GM19324 (cell line): Measurements from ENCODE around the gene WDR93.

Experiments used
- ATAC-seq: cut with Tn5 transposase; IDR thresholded peaks from one replicate; pipeline ENCODE4 v1.9.1; 2021; ENCODE audit warnings: mild to moderate bottlenecking, moderate library complexity; ENCODE audit not compliant: unreplicated experiment, low FRiP score

WDR93 gene

DNA sequence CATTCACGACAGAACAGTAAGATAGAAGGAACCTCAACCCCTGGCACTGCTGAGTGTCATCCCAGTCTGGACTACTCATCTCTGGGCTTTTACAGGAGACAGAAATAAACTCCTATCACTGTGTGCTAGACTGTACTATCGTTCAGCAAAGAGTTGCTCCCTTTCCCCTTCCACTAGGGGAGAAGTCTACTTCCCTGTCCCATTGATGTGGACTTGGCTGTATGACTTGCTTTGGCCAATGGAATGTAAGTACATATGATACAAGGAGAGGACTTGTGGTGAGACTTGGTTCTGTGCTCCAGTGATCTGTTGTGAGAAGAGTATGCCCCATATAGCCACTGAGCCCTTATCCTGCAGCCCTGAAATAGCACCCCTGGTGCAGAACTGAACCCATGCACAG, 30.1 kb upstream of the WDR93 start:
- ATAC-seq = no peak

DNA sequence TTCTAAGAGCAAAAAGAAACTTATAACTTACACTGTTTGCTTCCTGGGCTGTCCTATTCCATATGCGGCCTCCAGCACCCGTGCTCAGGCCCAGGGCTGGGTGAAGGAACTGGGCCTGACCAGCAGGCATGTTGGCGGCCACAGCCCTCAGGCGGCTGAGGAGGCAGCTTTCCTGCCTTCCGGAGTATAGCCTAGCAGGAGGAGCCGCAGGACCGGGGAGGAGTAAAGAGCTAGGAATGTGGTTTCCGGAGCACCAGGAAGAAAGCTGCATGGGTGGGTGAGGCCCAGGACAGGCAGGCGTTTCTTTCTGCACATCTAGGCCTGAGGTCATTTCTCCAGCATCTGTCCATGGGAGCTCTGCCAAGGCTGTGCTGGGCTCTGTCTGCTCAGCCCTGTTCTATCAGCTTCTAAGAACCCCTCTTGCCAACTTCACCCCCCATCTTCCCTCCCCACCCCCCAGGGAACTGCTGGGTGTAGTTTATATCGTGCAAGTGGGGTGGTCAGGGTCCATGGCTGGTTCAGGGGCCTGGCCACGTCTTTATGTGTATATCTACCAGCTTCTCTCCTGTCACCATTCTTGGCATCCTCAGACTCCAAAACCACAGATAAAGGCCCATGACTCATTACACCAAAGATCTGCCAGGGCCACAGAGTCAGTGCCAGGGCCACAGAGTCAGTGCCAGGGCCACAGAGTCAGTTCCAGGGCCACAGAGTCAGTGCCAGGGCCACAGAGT, 27.6 kb upstream of the WDR93 start:
- no peak for ATAC-seq

DNA sequence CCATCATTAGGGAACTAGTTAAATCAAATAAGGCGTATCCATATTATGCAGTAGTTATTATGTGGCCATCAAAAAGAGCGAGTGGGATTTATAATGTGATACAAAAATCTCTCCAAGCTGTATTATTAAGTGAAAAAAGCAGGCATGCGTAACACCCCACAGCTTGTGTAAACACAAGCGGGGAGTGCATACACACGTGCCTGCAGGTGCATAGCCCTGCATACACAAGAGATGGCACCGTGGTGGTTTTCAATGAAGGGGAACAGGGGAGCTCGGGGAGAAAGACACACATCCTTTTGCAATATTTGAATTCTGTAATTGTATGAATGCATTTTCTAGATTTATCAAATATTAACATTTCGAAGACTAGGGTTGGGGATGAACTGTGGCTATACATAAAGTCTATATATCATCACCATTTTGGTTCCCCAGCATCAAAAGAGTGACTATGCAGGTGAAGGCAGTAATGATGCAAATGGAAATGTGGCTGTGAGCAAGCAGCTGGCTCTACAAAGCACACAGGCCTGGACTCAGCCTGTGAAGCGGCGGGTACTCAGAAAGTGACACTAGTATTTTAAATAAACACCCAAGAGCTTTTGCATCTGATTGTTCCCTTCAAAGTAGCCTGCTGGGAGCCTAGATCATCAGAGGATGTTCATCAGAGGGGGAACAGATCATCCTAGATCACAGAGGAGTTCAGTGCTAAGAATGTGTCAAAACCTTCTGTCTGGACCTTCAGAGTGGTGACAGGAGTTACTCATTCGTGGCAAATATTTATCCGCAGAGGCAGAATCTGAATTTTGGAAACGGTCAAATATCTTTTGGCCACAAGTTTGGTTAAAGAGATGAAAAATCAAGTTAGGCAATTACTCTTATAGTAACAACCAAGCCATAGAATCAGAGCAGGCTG, 25.9 kb upstream of the WDR93 start:
- no peak for ATAC-seq

DNA sequence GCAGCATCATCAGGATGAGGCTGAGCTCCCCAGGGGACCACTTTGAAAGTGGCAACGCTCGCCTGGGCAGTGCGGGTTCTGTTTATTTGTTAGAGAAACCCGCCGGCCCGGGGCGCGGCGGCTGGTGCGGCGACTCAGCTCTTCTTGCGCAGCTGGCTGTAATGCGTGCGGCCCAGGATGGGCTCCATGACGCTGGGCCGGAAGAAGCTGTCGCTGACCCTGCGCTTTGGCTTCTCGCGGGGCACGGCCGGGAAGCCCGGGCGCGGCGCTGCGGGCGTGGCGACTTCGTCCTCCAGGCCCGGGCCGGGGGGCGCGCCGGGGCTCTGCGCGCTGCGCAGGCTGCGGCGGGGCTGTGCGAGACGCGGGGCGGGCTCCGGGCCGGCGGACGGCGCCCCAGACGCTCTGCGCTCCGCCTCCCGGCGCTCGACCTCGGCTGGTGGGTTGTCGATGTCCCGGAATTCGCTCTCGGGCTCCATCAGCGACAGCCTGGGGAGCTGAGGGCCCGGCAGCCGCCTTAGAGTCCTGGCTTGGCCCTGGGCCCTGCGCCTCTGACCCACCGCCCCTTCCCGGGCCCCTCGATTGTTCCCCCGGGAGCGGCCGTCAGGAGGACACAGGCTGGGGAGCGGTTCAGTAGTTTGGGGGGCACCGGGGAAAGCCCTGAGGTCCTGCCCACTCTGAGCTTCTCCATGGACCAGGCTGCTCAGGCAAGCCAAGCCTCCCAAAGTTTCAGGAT, 25.0 kb upstream of the WDR93 start:
- peak; percentile 51 for ATAC-seq

DNA sequence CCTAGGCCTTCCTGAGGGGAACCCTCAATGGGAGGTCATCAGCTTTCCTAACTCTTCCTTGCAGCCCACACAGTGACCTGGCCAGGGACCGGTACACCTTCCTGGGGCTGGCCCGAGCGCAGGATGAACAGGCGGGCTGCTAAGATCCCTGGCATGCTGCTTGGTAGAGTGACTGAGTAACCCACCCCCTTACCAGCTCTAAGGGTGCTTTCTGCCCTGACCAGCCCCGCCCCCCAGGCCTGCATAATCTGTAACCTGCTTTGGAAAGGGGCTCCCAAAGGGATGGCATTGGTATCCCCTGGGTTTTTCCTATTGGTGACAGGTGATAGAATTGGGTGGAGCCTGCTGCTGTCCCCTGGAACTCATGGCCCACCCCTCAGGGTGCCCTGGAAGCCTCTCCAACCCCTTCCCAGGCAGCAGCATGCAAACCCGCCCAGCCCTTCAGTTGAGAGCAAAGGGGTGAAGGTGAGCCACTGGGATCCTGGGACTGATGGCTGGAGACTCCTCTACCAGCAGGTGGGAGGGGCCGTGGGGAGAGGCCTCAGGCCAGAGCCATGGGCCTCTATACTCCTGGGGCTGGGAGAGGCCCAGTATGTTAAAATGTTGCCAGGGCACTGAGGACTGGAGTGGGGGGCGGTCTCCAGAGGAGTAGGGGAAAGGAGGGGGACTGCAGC, 24.3 kb upstream of the WDR93 start:
- ATAC-seq = no peak

DNA sequence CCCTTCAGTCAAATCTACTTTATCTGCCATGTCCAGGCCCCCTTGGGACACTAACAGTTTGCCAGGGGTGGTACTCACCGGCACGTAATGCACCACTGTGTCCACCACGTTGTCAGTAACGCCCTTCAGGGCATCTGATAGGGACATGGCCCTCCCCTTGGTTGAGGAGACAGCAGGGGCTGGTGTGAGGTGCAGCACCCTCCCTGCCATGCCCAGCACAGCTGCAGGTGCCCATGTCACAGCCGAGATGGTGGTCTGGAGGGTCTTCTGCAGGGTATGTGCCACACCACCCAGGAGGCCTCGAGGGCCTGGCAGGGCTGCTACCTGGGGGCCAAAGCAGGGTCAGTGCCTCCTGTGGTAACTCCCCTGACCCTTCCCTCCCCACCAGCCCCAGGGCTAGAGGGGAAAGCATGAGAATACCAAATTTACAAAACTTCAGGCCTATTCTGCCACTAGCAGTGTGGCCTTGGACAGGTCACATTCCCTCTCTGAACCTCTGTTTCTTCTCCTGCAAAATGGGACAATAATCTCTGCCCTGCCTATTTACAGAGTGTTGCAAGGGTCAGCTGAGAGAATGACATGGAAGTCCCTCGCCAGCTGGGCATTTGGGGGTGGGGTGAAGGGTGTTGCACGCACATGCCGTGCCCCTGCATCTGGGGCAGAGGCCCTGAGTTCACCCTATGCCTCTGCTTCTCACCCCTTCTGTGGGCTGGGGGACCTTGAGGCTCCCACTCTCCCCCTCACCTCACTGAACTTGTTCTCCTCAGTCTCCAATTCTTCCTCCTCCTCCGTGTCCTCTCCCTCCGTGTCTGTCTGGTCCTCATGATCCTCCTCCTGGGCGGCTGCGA, 23.5 kb upstream of the WDR93 start:
- no peak for ATAC-seq

DNA sequence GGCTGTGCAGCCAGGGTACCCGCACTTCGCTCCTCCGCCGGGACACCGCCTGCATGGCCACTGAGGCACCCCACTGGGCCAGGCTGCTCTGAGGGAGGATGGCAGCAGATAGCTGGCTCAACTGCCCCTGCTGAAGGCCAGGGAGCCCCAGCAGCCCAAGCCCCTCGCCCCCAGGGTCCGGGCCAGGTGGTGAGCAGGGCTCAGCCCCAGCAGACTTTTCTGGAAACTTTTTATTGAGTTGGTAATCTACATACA, 23.0 kb upstream of the WDR93 start:
- no peak for ATAC-seq

DNA sequence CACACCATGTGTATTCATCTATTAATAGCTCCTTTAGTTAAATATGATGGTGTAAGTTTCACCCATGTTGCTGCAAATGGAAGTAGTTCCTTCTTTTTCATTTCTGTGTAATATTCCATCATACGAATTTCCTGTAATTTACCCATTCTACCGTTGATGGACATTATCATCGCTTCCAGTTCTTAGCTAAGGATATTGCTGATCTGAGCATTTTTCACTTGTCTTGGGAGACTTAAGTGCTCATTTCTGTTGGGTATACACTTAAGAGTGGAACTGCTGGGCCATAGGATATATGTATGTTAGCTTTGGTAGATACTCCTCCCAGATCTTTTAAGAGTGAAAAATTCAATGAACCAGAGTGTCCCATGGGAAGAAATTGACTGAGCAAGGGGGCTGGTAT, 22.4 kb upstream of the WDR93 start:
- no peak for ATAC-seq

DNA sequence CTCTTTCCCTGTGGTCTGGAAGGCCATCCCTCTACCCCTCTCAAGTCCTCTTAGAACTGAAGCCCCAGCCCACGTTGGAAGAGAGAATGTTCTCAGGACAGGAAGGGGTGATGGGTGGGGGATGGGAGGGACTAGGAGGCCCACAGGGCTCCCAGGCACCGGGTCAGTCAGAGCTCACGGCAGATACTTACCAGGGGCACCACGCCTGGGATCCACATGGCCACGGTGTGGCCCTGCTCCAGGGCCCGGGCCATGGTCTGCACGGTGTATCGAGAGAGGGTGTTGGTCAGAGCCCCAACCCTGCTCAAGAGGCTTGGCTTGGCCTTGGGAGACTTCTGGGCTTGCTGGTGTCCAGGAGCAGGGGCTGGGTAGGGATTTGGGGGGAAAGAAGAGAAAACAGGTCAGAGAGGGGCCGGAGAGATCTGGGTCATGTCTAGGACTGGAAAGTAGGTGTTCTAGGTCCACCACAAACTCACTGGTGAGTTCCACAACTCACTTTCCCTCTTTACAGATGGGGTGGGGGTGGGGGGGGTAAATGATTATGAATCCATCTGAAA, 21.2 kb upstream of the WDR93 start:
- ATAC-seq = no peak

DNA sequence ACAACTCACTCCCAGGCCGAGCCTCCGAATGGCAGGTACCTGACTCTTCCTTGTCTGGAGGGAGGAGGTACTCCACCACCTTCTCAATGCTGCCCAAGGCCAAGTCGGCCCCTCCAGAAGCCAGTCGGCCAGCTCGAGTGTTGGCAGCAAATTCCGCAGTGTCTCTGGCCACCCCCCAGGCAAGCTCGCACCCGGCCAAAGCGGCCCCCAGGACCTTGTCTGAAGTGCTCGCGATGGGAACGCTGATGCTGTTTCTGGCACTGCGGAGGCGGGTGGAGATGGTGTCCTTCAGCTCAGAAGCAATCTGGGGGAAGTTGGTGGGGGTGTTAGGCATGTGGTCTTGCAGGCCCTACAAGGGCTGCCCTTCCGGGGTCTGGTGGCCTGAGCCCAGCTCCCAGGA, 20.7 kb upstream of the WDR93 start:
- no peak for ATAC-seq

DNA sequence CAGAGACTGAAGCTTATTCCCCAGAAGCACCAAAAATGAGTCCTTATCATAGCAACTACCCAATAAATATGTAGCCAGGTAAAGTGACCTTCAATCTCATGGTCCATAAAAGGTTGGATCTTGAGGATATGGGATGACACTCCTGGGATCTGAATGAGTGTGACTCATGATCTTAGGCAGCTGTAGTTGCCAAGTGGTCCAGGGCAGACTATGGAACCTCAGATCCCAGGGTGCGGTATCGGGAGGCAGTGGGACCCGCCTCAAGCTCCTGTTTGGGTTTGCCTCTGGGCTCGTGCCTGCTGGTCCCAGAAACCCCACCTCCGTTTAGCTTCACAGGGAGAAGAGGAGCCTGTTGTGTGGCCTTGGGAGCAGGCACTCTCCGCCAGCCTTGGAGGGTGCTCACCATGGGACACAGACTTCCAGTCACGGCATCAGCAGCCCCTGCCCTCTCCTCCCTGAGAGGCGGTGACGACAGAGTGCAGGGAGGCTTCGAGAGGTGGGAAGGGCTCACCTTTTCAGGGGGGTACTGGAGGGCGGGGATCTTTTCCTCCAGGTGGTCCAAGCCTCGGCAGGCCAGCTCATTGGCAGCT, 19.5 kb upstream of the WDR93 start:
- ATAC-seq = no peak

DNA sequence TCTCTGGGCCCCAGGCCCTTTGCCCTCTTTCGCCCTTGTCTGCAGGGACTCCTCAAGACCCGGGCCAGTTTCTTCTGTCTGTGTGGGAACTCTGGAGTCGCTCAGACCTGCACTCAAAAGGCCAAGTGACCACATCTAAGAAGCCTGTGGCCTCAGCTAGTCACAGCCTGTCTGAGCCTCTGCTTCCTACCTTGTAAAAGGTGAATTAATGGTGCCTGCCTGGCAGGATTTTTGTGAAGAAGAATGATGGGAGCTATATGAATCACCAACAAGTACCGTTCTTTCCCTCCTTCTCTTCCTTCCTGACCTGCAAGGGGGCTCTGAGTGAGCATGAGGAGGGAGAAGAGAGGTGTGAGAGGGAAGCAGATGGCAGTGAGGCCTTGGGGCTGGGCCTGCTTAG, 18.9 kb upstream of the WDR93 start:
- ATAC-seq = no peak

DNA sequence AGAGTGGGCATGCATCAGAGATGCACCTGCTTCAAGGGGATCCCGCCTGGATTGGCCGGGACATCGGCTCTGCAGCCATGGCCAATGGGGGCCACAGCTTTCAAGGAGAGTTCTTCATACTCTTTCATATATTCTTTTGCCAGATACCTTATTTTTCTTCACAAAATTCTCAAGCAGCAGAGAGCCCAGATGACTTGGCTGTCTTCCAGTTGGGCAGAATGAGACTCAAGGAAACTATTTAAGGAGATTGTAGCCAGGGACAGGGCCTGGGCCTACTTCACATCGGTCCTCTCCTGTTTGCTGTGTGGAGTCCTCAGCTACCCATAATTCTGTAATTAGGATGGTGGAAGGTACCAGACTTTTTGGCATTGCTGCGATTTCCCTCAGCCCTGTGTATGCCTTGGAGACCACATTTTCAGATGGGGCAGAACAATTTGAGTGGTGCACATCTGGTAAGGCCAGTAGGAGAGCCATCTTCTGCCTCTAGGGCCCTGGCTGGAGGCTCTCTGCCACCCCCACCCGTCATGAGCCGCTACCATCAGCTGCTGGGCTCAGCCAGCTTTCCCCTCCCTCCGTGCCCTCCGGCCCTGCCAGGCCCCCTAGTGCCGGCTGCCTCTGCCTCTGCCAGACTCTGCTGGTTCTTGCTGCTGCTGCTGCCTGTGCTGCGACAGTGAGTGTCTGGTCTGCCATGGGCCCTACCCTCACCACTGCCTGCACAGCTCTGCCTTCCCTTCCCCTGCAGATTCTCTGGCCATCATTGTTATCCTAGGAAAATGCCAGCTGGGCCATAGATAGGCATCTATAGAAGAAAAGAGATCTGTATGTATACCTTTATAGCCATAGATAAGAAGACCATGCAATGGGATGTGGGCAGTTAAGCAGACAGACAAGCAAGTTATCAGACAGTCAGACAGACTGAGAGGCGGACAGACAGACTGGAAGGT, 18.1 kb upstream of the WDR93 start:
- no peak for ATAC-seq

DNA sequence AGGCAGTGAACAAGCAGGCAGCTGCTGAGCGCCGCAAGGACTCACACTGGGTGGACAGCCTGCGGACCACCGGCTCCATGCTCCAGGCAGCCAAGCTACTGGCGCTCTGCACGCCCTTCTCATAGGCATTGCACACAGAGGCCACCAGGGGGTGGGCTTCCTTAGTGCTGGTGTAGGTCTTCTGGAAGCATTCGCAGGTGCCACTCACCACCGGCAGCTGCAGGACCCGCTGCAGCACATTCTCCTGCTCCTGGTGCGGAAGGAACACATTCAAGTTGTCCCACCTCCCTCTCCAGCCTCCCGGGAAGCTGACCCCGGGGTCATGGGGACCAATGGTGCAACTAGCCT, 17.5 kb upstream of the WDR93 start:
- no peak for ATAC-seq

DNA sequence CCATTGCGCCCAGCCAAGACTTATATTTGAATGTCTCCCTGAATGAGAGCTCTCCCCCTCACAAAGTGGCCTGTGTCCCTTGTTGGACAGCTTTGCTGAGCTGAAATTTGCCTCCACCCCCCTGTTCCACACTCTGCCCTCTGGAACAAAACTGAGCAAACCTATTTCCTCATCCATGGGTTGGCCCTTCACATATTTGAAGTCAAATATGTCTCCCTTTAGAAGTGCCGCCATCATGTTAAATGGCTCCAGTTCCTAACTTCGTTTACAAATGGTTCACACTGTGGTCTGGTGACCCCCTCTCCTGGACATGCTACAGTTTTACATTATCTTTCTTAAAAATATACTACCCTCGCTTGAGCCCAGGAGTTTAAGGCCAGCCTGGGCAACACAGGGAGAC, 16.1 kb upstream of the WDR93 start:
- no peak for ATAC-seq

DNA sequence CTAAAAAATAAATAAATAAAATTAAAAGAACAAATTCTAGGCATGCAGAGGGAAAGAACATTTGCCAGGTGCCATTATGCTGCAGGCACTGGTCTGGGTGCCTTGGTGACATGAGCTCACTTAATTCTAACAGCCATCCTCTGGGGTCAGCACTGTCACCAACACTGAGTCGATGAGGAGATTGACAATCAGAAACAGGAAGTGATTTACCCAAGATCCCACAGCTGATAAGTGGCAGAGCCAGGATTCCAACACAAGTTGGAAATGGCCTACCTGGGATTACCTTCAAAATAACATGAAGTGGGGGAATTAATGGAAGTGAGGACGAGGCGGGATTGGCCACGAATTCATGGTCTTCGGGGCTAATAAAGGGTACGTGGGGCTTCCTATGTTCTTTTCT, 15.0 kb upstream of the WDR93 start:
- ATAC-seq = no peak

DNA sequence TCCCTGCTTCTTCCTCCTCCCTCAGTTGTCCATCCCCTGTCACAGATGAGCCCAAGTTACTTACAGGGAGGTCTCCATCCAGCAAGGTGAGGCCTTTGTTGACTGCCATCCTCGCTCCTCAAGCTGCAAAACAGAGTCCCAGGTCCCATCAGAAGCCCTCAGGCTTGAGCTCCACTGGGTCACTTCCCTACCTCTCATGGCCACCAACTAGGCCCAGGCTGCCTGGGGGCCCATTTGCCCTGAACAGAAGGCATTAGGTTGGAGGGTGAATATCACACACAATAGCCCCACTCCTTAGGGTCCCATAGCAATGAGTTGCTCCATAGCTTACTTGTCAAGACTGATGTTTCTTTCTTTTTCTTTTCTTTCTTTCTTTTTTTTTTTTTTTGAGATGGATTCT, 13.2 kb upstream of the WDR93 start:
- no peak for ATAC-seq

DNA sequence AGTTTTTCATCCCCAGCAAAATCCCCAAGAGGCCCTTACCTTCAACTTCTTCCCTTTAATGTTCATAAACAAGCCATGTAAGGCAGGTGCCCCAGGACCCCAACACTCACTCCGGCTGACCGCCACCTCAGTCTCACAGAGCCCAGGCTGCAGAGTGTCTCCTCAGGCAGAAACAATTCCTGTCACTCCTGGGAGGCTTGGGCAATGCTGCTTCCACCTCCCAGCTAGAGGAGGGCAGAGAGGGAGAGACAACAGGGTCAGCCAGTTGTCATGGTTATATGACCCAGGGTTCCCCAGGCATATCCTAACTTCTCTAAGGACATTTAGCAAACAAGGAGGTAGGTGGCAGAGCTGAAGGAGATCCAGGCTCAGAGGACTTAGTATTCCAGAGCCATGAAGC, 11.4 kb upstream of the WDR93 start, which contains the start of gene PLIN1:
PLIN1 (minus strand) TSS at position 156 of the 400 bp plus-strand sequence. CDS start 1,878 bp downstream, outside the sequence.
- ATAC-seq = no peak
